ENCODE measurements around the gene DMPK.
"Not testable (repeated sequence)": the region's sequence is repeated elsewhere in the genome, so short reads cannot be mapped to it uniquely, and the experiment has no call there.

DMPK gene

DNA sequence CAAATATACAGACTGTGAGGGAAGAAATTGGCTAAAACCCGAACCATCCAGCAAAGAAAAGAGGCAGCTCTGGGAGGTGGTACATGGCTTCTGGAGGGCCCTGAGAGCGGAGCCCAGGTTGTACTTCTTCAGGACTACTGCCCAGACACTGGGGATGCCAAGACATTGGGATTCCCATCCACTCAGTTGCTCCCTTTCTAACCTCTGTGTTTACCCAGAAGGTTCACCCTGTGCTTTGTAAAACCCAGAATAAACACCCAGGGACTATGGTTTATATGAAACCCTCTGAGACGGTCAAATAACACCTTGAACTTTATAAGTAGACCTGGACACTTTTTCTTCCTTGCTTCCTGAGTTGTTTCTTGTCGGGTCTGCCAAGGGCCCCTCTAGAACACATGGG, 39.3 kb downstream of the DMPK start:
- no peak for DNase-seq (ENCODE audit: low read depth)

DNA sequence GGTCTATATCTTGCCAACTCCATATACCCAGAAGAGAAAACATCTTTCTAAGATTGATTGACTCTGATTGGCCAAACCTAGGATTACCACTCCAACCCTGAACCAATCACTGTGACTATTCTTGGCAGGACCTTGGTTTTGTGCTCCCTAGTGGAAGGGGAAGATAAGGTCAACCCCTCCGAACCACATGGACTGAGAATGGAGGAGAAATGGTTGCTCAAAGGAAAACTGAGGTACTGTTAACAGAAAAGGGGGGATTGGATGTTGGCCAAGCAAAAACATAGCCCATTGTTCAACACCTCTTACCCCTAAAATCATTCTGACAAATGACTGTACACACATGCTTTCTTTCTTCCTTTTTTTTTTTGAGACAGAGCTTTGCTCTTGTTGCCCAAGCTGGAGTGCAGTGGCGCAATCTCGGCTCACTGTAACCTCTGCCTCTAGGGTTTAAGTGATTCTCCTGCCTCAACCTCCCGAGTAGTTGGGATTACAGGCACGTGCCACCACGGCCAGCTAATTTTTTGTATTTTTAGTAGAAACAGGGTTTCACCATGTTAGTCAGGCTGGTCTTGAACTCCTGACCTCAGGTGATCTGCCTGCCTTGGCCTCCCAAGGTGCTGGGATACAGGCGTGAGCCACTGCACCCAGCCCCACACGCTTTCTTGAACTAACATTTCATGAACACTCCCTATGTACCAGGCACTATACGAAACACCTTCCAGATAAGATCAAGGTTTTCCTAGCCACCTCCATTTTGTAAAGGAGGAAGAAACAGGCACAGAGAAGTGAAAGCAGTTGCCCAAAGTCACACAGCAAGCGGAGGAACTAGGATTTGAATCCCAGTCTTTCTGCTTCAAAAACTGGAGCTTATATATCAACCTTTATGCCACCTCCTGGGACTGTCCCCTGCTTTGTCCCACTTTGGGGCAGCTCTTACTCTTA, 42.5 kb downstream of the DMPK start:
- no peak for DNase-seq (ENCODE audit: low read depth)

DNA sequence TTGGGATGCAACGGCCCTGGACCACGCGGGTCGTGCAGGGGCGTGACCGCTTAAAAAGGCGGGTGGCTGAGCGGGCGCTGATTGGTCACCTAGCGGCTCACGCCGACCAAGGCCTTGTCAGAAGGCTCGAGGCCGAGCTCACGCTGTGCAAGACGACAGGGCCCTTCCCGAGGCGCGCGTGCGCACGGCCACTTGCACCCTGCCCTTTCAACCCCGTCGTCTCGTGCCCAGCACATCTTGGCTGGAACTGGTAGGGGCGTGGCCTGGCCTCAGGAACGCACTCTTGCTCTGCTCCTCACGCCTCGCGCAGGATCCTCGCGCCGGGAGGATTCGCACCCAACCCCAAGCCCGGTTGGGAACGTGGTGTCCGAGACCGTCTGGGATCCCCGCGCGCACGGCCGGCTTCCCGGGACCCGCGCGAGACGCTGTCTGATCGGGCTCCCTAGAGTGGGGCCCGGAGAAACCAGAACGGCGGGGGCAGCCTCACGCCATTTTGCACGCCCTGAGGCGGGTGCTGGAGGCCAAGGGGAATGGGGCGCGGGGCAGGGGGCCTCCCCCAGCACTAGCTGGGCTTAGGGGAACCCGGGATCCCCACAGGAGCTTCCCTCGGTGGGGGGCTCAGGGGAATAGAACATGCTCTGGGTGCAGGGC, 49.0 kb downstream of the DMPK start, which contains the start of gene MEIOSIN:
Gene MEIOSIN, plus strand, starts transcription at position 280 of the 651 bp plus-strand sequence. CDS start 1,938 bp downstream, outside the sequence.
- no peak for DNase-seq (ENCODE audit: low read depth)

DNA sequence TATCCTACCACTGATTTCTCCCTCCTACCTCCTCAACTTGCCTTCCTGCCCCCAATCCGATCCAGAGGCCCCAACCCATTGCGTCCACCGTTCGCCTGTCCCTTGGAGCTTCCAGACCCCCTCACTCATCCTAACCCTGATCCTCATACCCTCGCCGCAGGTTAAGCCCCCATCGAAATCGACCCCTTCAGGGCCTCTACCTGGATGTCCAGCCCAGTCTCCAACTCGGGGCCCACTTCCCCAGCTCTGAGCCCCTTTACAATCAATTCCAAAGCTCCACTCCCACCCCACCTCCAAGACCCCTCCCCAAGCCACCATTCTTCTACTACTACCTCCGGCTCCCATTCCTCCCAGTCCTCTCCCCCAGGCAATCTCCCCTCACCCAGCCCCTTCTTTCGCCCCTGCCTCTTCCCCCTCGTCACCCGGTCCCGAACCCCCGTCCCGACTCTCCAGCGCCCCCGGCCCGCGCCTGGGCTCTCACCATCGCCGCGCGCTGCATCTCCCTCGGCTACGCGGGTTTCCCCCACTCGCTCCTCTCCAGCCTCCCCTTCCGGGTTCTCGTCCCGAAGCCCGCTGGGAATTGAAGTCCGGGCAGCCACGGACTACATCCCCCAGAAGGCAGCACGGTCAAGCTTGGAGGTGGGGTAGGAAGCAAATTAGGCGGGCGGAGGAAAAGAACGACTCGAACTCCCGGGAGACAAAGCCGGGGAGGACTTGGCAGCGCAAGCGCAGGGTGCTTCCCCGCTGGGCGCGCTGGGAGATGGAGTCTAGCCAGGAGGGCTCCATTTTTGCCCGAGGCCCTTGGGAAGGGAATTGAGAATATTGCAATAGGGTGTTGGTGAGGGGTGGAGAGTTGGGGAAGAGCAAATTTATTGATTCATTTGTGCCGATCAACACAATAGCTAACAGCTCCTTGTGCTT, 51.7 kb downstream of the DMPK start, which contains the start of gene FBXO46:
Gene FBXO46, minus strand, starts transcription at position 529 of the 921 bp plus-strand sequence. CDS start 17,401 bp downstream, outside the sequence.
- peak; percentile 97 for DNase-seq (ENCODE audit: low read depth)

DNA sequence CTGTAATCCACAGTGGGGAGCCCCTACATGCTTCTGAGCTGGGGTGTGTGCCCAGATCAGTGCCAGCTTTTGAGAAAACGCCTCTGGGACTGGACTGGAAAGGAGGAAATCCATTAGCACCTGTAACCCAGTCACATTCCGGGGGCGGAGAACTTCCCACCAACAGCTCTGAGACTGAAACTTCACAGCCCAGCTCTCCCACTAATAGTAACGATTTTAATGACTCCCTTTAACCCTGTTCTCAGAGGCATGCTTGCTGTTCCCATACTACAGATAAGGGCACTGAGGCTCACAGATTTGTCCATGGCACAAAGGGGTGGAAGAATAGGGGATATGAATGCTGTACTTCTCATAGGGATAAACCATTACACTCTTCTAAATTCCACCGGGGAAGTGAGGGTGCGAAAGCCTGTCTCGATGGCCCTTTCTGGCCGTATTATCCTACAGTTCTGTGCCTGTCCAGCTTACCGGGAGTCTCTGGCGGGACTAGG, 52.4 kb downstream of the DMPK start:
- DNase-seq (ENCODE audit: low read depth), result no peak

DNA sequence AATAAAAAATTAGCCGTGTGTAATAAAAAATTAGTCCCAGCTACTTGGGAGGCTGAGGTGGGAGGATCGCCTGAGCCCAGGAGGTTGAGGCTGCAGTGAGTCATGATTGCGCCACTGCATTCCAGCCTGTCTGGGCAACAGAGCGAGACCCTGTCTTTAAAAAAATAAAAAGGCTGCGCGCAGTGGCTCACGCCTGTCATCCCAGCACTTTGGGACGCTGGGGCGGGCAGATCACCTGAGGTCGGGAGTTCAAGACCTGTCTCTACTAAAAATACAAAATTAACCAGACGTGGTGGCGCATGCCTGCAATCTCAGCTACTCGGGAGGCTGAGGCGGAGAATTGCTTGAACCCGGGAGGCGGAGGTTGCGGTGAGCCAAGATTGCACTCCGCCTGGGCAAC, 53.6 kb downstream of the DMPK start:
- DNase-seq (ENCODE audit: low read depth), result not testable (repeated sequence)

DNA sequence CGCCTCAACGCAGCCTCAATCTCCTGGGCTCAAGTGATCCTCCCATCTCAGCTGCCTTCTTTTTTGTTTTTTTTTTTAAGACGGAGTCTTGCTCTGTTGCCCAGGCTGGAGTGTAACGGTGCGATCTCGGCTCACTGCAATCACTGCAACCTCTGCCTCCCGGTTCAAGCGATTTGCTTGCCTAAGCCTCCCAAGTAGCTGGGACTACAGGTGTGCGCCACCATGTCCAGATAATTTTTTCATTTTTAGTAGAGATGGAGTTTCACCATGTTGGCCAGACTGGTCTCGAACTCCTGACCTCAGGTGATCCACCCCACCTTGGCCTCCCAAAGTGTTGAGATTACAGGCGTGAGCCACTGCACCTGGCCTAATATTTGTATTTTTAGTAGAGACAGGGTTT, 62.2 kb downstream of the DMPK start:
- not testable (repeated sequence) for DNase-seq (ENCODE audit: low read depth)
